BLaER1 (cell line): ENCODE measurements around the gene RPL7L1.
"Not testable (repeated sequence)": the region's sequence is repeated elsewhere in the genome, so short reads cannot be mapped to it uniquely, and the experiment has no call there.

Source experiments
- H3K27ac ChIP-seq: shearing (Covaris generic); formaldehyde crosslinking; 2 replicates; pipeline ENCODE4 v1.8.1; 2022
- H3K27me3 ChIP-seq: shearing (Covaris generic); formaldehyde crosslinking; 2 replicates; pipeline ENCODE4 v1.8.1; 2022
- H3K36me3 ChIP-seq: shearing (Covaris generic); formaldehyde crosslinking; 2 replicates; pipeline ENCODE4 v1.8.1; 2022
- H3K4me1 ChIP-seq: shearing (Covaris generic); formaldehyde crosslinking; 2 replicates; pipeline ENCODE4 v1.8.1; 2022
- H3K4me2 ChIP-seq: shearing (Covaris generic); formaldehyde crosslinking; 2 replicates; pipeline ENCODE4 v1.8.1; 2022
- H3K4me3 ChIP-seq: shearing (Covaris generic); formaldehyde crosslinking; 2 replicates; pipeline ENCODE4 v1.8.1; 2022
- H3K9ac ChIP-seq: shearing (Covaris generic); formaldehyde crosslinking; 2 replicates; pipeline ENCODE4 v1.8.1; 2022
- H3K9me3 ChIP-seq: shearing (Covaris generic); formaldehyde crosslinking; 2 replicates; pipeline ENCODE4 v1.8.1; 2022
- H4K20me1 ChIP-seq: shearing (Covaris generic); formaldehyde crosslinking; 2 replicates; pipeline ENCODE4 v1.8.1; 2022
- Cebpa-rat ChIP-seq: shearing (Covaris generic); IDR thresholded peaks from 2 replicates; pipeline ENCODE4 v1.8.1; 2022

RPL7L1 gene

DNA sequence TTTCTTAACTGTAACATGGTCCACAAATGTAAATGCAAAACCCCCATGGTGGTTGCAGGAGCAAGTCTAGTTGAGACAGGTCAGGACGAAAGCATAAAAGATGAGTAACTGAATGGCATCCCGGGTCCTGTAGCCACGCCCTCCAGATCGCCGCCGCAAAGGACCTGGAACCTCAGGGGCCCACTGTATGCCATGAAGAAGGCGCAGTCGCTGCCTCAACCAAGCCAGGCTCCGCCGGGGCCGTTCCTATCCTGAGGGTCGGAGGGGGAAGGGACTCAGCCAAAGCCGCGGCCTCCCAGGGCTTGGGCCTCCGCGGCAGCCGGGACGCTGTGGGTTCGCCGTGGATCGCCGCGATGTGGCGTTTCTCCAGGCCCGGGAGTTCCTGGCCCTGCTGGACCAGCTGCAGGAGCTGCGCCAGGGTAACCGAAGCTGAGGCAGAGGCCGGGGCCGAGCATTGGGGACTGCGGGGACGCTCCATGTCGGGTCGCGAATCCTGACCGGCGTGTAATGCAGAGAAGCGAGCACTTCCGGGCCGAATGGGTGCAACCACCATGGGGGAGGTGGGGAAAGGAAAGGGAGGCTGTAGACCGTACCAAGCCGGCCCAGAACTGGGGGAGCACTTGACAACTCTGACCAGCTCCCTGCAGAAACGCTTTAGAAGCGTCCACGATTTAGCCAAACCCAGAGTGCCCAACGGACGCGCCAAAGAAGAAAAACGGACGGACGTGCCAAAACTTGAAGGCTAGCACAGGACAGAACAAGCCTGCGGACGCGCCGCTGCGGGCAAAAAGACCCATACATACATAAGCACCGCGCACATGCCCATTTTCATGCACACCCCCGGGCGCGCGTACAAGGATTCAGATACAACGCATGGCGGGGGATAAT is 11.1 kb downstream of the RPL7L1 start:
- H3K4me1 ChIP-seq: peaks cover 52% of the 10 kb centered on the region
- TF ChIP-seq Cebpa-rat: no peak
- no peaks in the 10 kb centered on the region for H3K27me3 ChIP-seq
- H4K20me1 ChIP-seq: peaks cover 16% of the 10 kb centered on the region
- H3K27ac ChIP-seq: peak overlapping the region; percentile 89
- H3K4me3 ChIP-seq: peak overlapping the region; percentile 76
- no peaks in the 10 kb centered on the region for H3K9me3 ChIP-seq
- H3K36me3 ChIP-seq: peaks cover 26% of the 10 kb centered on the region
- peak overlapping the region; percentile 82 for H3K4me2 ChIP-seq
- peak overlapping the region; percentile 92 for H3K9ac ChIP-seq

DNA sequence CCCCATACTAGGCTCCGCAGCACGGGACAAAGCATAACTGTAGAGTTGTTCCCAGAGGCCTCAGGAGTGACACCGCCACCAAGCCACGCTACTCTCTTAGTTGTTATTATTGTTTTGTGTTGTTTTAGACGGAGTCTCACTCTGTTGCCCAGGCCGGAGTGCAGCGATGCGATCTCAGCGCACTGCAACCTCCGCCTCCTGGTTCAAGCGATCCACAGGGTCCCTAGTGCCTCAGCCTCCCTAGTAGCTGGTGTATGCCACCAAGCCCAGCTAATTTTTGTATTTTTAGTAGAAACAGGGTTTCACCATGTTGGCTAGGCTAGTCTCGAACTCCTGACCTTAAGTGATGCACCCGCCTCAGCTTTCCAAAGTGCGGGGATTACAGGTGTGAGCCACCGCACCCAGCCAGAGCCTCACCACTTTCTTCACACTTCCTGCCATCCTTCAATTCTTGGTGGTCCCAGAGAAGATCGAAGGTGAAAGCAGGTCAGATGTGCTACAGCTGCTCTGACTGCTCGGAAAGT is 11.8 kb downstream of the RPL7L1 start:
- H3K27me3 ChIP-seq: no peaks in the 10 kb centered on the region
- H3K27ac ChIP-seq: peak overlapping the region; percentile 89
- peaks cover 52% of the 10 kb centered on the region for H3K4me1 ChIP-seq
- no peak for TF ChIP-seq Cebpa-rat
- peaks cover 19% of the 10 kb centered on the region for H3K36me3 ChIP-seq
- H3K4me3 ChIP-seq: peak overlapping the region; percentile 76
- H3K9me3 ChIP-seq: no peaks in the 10 kb centered on the region
- H3K4me2 ChIP-seq: peak overlapping the region; percentile 82
- peak overlapping the region; percentile 92 for H3K9ac ChIP-seq
- peaks cover 10% of the 10 kb centered on the region; the same call in 1 of the 2 replicates for H4K20me1 ChIP-seq

DNA sequence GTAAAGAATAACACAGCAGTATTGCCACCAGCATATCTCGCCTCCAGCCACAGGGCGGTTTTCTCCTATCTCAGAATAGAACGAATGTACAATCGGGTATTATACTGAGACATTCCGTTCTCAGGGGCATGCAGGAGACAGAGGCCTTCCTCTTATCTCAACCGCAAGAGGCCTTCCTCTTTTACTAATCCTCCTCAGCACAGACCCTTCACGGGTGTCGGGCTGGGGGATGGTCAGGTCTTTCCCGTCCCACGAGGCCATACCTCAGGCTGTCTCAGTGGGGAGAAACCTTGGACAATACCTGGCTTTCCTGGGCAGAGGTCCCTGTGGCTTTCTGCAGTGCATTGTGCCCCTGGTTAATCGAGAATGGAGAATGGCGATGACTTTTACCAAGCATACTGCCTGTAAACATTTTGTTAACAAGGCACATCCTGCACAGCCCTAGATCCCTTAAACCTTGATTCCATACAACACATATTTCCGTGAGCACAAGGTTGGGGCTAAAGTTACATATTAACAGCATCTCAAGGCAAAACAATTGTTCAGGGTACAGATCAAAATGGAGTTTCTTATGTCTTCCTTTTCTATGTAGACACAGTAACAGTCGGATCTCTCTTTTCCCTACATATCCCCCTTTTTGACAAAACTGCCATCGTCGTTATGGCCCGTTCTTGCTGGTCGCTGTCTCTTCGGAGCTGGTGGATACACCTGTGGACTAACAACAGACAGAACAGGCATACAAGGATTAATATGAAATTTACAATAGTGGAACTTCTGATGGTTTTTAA is 14.8 kb downstream of the RPL7L1 start:
- H3K27ac ChIP-seq: peak overlapping the region; percentile 85
- peak overlapping the region; percentile 70 for H3K9ac ChIP-seq
- peak overlapping the region; percentile 36; the same call in 1 of the 2 replicates for H3K4me3 ChIP-seq
- H3K4me1 ChIP-seq: peaks cover 51% of the 10 kb centered on the region
- H3K4me2 ChIP-seq: peak overlapping the region; percentile 82
- H3K27me3 ChIP-seq, H4K20me1 ChIP-seq, H3K9me3 ChIP-seq, H3K36me3 ChIP-seq: not testable (repeated sequence)

DNA sequence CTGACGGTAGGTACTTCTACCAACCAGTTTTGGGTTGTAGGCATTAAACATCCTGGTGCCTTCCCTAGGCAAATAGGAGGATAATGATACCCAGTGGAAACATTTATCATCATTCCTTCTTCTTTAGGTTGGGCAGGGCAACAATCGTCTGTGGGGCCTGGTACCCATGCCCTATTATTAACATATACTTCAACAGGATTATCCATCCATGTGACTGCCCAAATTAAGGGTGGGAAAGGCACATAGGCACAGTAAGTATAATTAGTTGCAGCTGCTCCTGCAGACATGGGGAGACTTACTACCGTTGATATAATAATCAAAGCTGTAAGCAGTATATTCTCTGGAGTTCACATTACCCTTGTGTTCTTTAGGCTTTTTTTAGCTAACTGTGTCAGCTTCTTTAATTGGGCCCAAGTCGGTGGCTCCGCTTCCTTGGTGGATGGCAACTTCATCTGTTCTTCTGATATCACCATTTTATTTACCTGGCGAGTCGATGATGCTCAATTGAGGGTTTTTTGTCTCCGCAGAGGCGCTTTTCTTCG is 16.8 kb downstream of the RPL7L1 start:
- no peak overlapping the region for H3K27ac ChIP-seq
- TF ChIP-seq Cebpa-rat: no peak
- no peaks in the 10 kb centered on the region for H3K9me3 ChIP-seq
- H3K36me3 ChIP-seq: no peaks in the 10 kb centered on the region
- no peak overlapping the region for H3K9ac ChIP-seq
- no peak overlapping the region for H3K4me2 ChIP-seq
- H3K4me3 ChIP-seq: no peak overlapping the region
- H4K20me1 ChIP-seq: no peaks in the 10 kb centered on the region
- H3K4me1 ChIP-seq: peaks cover 59% of the 10 kb centered on the region
- no peaks in the 10 kb centered on the region for H3K27me3 ChIP-seq

DNA sequence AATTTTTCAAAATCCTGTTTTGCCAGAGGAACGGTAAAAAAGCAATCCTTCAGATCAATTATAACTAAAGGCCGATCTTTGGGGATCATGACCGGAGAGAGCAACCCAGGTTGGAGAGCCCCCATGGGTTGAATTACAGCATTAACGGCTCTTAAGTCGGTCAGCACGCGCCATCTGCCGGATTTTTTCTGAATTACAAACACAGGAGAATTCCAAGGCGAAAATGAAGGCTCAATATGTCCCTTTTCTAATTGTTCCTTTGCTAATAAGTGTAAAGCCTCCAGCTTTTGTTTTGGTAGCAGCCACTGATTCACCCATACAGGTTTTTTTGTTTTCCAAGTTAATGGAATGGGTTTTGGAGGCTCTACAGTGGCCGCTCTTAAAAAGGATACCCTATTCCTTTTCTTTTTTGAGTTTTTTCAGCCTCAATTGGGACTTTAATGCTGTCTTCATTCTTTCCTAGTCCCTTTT is 19.5 kb downstream of the RPL7L1 start:
- Histone ChIP-seq H3K27me3 (no peaks in the 10 kb centered on the region), H3K4me3 (no peak overlapping the region), H3K4me2 (peak overlapping the region; percentile 88), H3K9me3 (no peaks in the 10 kb centered on the region), H4K20me1 (no peaks in the 10 kb centered on the region), H3K4me1 (peaks cover 57% of the 10 kb centered on the region), H3K27ac (no peak overlapping the region), H3K36me3 (no peaks in the 10 kb centered on the region), H3K9ac (no peak overlapping the region)
- TF ChIP-seq Cebpa-rat: no peak

DNA sequence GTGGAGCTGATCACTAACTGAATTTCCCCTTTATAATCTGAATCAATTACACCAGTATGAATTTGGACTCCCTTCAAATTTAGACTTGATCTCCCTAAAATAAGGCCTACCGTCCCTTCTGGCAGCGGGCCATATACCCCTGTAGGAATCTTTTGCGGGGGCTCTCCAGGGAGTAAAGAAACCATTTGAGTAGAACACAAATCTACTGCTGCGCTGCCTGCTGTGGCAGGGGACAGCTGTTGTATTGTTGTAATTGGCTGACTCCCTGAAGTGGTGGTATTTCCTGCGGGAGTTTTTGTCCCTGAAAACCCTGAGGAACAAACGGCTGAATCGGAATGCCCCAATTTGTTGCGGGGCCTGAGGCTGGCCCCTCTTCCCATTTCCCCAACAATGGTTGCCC is 20.5 kb downstream of the RPL7L1 start:
- peak overlapping the region; percentile 53; the same call in 1 of the 2 replicates for H3K27ac ChIP-seq
- no peak for TF ChIP-seq Cebpa-rat
- H3K27me3 ChIP-seq: no peaks in the 10 kb centered on the region
- peak overlapping the region; percentile 38; the same call in 1 of the 2 replicates for H3K4me3 ChIP-seq
- H3K9me3 ChIP-seq: no peaks in the 10 kb centered on the region
- H3K4me1 ChIP-seq: peaks cover 49% of the 10 kb centered on the region
- no peaks in the 10 kb centered on the region for H3K36me3 ChIP-seq
- H4K20me1 ChIP-seq: no peaks in the 10 kb centered on the region
- peak overlapping the region; percentile 66; the same call in 1 of the 2 replicates for H3K9ac ChIP-seq
- H3K4me2 ChIP-seq: peak overlapping the region; percentile 88

DNA sequence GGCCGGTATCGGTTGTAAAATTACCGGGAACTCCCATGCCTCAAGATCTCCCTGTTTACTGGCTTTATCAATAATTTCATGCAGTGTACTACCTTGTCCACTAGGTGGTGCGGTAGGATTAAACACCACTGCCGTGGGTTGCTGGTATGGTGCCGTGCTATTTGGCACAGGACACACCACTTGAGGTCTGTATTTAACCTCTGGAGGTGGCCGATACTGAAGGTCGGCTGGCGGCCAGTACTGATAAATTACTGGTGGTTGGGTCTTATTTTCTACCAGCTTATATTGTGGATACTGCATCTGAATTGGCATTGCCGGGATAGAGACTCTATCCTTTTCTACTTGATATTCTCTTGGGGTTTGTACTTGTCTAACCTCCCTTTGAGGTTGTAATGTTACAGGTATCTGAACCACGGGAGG is 22.1 kb downstream of the RPL7L1 start:
- TF ChIP-seq Cebpa-rat: no peak
- H3K9me3 ChIP-seq: no peaks in the 10 kb centered on the region
- peak overlapping the region; percentile 80; the same call in 1 of the 2 replicates for H3K9ac ChIP-seq
- peaks cover 49% of the 10 kb centered on the region for H3K4me1 ChIP-seq
- H3K27ac ChIP-seq: peak overlapping the region; percentile 87; the same call in 1 of the 2 replicates
- peak overlapping the region; percentile 16; the same call in 1 of the 2 replicates for H3K4me3 ChIP-seq
- H3K4me2 ChIP-seq: peak overlapping the region; percentile 88
- no peaks in the 10 kb centered on the region for H3K27me3 ChIP-seq
- H4K20me1 ChIP-seq: no peaks in the 10 kb centered on the region
- H3K36me3 ChIP-seq: no peaks in the 10 kb centered on the region

DNA sequence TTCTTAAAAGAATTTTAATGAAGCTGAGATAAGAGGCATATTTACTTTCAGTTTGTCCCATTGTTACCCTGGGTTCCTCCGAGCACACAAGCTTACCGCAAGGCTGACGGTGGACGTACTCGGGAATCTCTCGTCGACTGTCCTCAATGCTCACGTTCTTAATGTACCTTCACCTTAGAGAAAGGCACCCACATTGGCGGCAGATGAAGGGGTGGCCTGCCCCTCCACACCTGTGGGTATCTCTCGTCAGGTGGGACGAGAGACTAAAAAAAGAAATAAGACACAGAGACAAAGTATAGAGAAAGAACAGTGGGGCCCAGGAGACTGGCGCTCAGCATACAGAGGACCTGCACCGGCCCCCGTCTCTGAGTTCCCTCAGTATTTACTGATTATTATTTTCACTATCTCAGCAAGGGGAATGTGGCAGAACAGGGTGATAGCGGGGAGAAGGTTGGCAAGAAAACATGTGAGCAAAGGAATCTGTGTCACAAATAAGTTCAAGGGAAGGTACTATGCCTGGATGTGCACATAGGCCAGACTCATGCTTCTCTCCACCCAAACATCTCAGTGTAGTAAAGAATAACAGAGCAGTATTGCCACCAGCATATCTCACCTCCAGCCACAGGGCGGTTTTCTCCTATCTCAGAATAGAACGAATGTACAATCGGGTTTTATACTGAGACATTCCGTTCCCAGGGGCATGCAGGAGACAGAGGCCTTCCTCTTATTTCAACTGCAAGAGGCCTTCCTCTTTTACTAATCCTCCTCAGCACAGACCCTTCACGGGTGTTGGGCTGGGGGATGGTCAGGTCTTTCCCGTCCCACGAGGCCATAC is 23.2 kb downstream of the RPL7L1 start:
- Histone ChIP-seq H3K4me1 (peaks cover 49% of the 10 kb centered on the region), H3K27ac (peak overlapping the region; percentile 87), H3K4me2 (peak overlapping the region; percentile 88), H3K4me3 (peak overlapping the region; percentile 49), H3K9ac (peak overlapping the region; percentile 80)
- H3K9me3 ChIP-seq, H4K20me1 ChIP-seq, H3K27me3 ChIP-seq, H3K36me3 ChIP-seq: not testable (repeated sequence)

DNA sequence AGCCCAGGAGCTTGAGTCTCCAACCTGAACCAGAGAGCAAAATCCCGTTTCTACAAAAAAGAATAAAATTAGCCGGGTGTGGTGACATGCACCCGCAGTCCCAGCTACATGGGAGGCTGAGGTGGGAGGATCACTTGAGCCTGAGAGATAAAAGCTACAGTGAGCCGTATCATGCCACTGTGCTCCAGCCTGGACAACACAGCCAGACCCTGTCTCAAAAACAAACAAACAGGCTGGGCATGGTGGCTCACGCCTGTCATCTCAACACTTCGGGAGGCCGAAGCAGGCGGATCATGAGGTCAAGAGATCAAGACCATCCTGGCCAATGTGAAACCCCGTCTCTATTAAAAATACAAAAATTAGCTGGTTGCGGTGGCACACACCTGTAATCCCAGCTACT is 25.1 kb downstream of the RPL7L1 start:
- Histone ChIP-seq H3K27ac (no peak overlapping the region), H3K4me1 (peaks cover 44% of the 10 kb centered on the region)
- TF ChIP-seq Cebpa-rat: no peak

More for the DNA sequence above, 25.1 kb downstream of the RPL7L1 start:
- Histone ChIP-seq H3K27me3 (no peaks in the 10 kb centered on the region), H3K9ac (no peak overlapping the region), H3K4me2 (no peak overlapping the region), H4K20me1 (no peaks in the 10 kb centered on the region), H3K9me3 (no peaks in the 10 kb centered on the region), H3K4me3 (no peak overlapping the region), H3K36me3 (no peaks in the 10 kb centered on the region)
